GM19372 (cell line): Measurements from ENCODE around the gene KPTN.
A peak's percentile ranks its signal among the peaks of the same experiment; 100 is the strongest.

Experiments used
- ATAC-seq: cut with Tn5 transposase; IDR thresholded peaks from one replicate; pipeline ENCODE4 v1.9.1; 2021; ENCODE audit warnings: mild to moderate bottlenecking, low read depth, moderate library complexity; ENCODE audit not compliant: unreplicated experiment

The KPTN gene

GRCh38 chr19:47483800-47484690 is at the start of gene KPTN:
Gene KPTN, minus strand, starts transcription at chr19:47484219. Its CDS starts 59 bp downstream, at chr19:47484160.
- peak; percentile 74 for ATAC-seq

DNA sequence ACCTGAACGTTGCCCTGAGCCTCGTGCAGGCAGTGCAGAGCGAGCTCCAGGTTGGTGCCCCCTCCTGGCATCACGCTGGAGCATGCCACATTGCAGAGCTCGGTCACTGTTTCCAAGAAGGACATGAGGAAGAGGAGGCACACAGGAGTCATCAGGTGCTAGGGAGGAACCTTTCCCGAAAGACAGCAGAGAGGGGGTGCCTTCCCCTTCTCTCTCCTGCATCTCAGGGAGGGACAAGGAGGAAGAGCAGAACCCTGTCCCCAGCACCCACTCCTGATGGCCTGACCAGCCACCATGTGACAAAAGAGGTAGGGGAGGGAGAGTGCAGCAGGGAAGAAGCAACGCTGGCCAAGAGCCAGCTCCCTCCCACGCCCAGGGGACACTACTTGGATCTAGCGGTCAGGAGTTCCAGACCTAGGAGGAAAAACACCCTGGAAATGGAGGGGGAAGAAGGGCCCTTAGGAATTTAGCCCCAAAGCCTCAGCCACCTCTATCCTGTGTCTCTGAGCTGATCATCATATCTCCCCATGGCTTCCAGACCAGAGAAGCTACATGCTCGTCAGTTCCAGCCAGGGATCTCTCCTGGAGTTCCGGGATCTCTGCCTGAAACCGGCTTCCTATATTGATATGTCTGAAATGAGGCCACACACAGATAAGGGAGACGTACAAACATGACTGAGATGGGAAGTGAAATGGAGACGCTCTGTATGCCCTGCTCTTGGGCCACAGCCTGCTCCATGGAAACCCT is 47.8 kb upstream of the KPTN start:
- ATAC-seq, result no peak

- no peak for ATAC-seq
Measured at GRCh38 chr19:47529018-47529742, 45.2 kb upstream of the KPTN start.

GRCh38 chr19:47526798-47527197 is 42.8 kb upstream of the KPTN start:
- no peak for ATAC-seq

DNA sequence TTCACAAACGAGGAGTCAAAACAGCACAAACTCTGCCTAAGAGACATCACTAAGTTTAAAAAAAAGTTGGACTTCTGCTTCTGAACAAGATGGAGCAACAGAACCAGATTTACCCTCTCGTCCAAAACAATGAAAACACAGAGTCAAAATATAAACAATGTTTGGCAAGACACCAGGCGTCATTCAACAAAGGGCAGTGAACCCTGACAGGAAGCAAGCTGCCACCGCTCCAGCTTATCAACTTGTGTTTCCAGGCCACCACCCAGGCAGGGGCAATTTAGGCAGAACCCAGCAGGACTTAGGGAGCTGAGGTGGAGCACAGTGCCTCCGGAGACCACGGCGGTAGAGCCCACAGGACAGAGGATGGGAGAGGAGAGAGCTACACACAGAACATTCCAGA is 39.5 kb upstream of the KPTN start:
- ATAC-seq, result no peak

- ATAC-seq, result no peak
Measured at GRCh38 chr19:47521473-47522180, 37.6 kb upstream of the KPTN start.

DNA sequence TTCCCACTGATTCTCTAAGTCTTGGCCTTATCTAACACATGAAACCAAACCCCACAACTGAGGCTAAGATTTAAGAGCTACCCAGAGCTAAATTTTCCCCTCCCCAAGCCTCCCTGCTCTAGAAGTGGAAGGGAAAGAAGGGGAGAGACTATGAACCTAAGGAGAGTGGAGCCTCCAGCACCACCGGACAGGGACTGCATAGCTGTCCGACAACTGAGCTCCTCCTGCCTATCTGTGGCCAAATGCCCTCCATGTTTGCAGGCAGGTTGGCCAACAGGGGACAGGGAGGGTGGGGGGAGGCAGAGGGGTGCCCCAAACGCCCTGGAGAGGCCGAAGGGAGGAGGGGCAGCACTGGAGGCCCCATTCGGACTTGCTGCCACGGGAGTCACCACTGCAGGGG is 36.8 kb upstream of the KPTN start:
- no peak for ATAC-seq

- ATAC-seq, result no peak
Measured at GRCh38 chr19:47520343-47520806, 36.4 kb upstream of the KPTN start.

DNA sequence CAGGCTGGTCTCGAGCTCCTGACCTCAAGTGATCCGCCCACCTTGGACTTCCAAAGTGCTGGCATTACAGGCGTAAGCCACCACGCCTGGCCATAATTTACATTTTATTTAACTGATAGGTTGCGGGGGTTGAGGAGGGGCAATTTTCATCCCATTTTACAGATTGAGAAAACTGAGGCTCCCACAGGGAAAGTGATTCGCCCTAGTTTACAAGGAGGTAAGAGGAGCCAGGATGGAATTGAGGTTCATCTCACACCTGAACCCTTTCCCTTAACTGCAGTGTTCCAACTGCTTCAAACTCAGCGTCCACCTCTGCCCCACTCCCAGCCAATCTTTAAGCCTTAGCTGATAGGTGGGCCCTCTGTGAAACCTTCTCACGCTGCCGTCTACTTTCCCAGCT is 34.8 kb upstream of the KPTN start:
- ATAC-seq, result no peak

- ATAC-seq, result no peak
Measured at GRCh38 chr19:47518139-47518538, 34.1 kb upstream of the KPTN start.

GRCh38 chr19:47514869-47515588 is 31.0 kb upstream of the KPTN start, which contains the start of gene NAPA:
Gene NAPA, minus strand, starts transcription at chr19:47515063. Its CDS starts 123 bp downstream, at chr19:47514940.
- peak; percentile 84 for ATAC-seq

DNA sequence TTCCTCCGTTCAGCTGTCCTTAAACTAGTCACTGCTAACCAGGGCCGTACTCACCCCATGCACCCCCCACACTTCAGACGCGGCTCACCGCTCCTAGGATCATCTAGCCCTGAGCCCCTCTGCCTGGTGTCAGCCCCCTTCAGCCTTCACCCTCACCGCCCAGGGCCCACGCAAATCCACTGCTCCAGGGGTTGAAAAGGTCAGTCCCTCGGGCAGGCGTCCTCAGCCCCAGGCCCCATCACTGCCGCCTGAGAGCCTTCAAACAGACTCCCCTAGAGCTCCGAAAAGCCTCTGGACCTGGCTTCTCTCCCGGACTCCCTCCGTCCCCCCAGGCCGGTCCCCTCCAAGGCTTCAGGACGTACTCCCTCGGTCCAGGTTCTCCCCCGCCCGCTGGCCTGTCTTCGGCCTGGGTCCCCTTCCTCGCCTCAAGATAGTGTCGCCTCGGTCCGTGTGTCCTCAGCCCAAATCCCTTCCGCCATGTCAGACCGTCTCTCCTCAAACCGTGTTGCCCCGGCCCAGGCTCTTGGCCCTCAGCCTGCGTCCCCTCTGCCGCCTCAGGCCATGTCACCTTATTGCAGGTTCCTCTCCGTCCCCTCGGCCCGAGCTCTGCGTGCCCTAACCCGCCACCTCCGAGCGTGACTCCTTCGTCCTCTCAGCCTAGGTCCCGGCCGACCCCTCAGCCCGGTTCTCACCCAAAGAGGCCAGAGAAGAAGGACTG is 30.3 kb upstream of the KPTN start:
- ATAC-seq, result no peak

DNA sequence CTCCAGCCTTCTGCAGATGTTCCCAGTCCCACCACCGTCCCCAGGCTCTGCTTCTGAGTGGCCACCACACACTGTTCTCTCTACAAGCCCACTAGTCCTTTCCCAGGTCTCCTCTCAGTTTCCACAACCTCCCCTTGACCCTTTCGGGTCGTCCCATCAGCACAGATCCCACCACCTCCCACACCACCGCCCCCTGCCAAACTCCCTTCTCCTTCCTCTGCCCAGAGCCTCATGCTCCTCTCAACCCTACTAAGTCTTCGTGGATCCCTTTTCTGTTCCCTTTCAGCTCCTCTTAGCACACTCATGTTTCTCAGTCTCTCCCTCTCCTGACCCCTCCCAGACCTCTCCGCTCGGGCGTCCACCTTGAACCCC is 28.9 kb upstream of the KPTN start:
- no peak for ATAC-seq

- ATAC-seq, result no peak
Measured at GRCh38 chr19:47512183-47512947, 28.3 kb upstream of the KPTN start.

GRCh38 chr19:47511681-47512080 is 27.7 kb upstream of the KPTN start:
- no peak for ATAC-seq

DNA sequence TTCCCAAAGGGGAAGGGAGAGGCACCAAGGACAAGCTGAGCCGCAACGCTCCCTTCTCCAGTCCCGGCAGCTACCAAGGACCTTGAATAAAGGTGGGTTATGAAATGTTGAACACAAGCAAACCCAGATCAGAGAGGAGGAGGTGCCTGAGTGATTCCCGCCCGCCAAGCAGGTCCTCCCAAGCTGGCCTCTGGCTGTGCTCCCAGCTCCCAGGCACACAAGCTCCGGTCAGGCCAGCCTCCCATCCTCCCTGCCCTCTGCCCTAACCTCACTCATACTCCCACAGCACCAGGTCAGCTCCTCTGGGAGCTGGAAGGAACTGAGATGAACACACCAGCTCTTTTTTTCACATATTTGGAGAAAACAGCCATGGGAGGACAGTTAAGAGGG is 27.1 kb upstream of the KPTN start:
- ATAC-seq, result no peak

DNA sequence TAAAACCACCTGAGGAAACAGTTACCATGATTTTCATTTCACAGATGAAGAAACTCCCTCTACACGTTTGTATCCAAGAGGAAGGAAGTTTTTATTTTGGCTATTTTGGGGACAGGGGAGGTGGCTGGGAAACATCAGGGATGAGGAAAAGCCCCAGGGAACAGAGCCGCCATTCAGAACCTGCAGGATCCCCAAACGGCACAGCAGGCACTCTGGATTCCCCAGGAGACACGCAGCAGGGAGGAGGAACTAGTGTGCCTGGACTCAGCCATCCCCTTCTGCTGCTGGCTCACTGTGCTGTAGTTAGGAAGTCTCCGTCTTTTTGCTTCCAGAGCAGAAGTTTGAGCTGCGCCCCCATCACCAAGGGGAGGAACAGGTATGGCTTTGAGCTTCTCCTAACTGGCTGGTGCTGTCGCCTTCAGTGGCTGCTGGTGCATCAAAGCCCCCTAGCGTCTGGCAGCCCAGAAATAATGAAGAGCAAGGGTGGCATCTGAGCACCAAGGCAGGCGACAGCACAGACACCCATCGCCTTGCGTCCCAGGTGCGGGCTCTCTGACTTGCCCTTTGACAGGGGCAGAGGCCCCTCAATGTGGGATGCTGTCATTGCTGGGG is 26.6 kb upstream of the KPTN start:
- ATAC-seq, result no peak

GRCh38 chr19:47509973-47510372 is 26.0 kb upstream of the KPTN start:
- no peak for ATAC-seq
